WTC11 (cell line): ENCODE data around the gene GOLGA5. TPM values are rescaled to one million over a fixed set of nuclear protein-coding genes. Genes with fewer than 3 reads are reported as not detected.

ENCODE experiments used
- ATAC-seq: fragments of 200-7000 bp; cut with Tn5 transposase; 2 replicates; pipeline ENCODE4 v1.10.0; 2021; ENCODE audit warnings: mild to moderate bottlenecking, moderate library complexity
- CTCF ChIA-PET: fragments of 300-600 bp; sonication (Branson Sonifier 250); formaldehyde crosslinking; loops from one replicate; lab custom pipeline; 2021; ENCODE audit warnings: antibody characterized with exemption; lab: Charles Lee
- POLR2A ChIA-PET: fragments of 350-600 bp; sonication (Branson Sonifier 250); formaldehyde crosslinking; loops from one replicate; lab custom pipeline; 2021; ENCODE audit warnings: antibody characterized with exemption; lab: Charles Lee
- DNase-seq: peaks from one replicate; pipeline ENCODE4 v3.0.0; 2021; ENCODE audit warnings: low spot score
- H3K27ac Mint-ChIP-seq: 2 replicates; pipeline ENCODE4 v1.8.0; 2021; ENCODE audit warnings: mixed read lengths
- H3K27me3 Mint-ChIP-seq: 2 replicates; pipeline ENCODE4 v1.8.0; 2021; ENCODE audit warnings: low read depth, mild to moderate bottlenecking, moderate library complexity, mixed read lengths
- H3K36me3 Mint-ChIP-seq: 2 replicates; pipeline ENCODE4 v1.8.0; 2021; ENCODE audit warnings: mixed read lengths
- H3K4me1 Mint-ChIP-seq: 2 replicates; pipeline ENCODE4 v1.8.0; 2022; ENCODE audit warnings: mixed read lengths
- H3K4me3 Mint-ChIP-seq: 2 replicates; pipeline ENCODE4 v1.8.0; 2021; ENCODE audit warnings: mild to moderate bottlenecking, moderate library complexity, mixed read lengths
- H3K9me3 Mint-ChIP-seq: 2 replicates; pipeline ENCODE4 v1.8.0; 2021; ENCODE audit warnings: mixed read lengths
- AFF4 ChIP-seq: sonication (generic); formaldehyde crosslinking; IDR thresholded peaks from 2 replicates; pipeline ENCODE4 v1.8.1; 2023; ENCODE audit warnings: mild to moderate bottlenecking, missing genetic modification reagents, borderline replicate concordance
- ATF3 ChIP-seq: sonication (generic); formaldehyde crosslinking; conservative IDR thresholded peaks from 2 replicates; pipeline ENCODE4 v1.8.1; 2022; ENCODE audit warnings: mild to moderate bottlenecking, missing genetic modification reagents
- ESRRA ChIP-seq: sonication (generic); formaldehyde crosslinking; IDR thresholded peaks from 2 replicates; pipeline ENCODE4 v1.8.1; 2022; ENCODE audit warnings: mild to moderate bottlenecking, missing genetic modification reagents, borderline replicate concordance
- ETV6 ChIP-seq: sonication (generic); formaldehyde crosslinking; IDR thresholded peaks from 2 replicates; pipeline ENCODE4 v1.8.1; 2022; ENCODE audit warnings: mild to moderate bottlenecking, missing genetic modification reagents
- FOXK1 ChIP-seq: sonication (generic); formaldehyde crosslinking; IDR thresholded peaks from 2 replicates; pipeline ENCODE4 v1.8.0; 2022; ENCODE audit warnings: mild to moderate bottlenecking, moderate library complexity, missing genetic modification reagents
- GABPB1 ChIP-seq: sonication (generic); formaldehyde crosslinking; IDR thresholded peaks from 2 replicates; pipeline ENCODE4 v1.8.1; 2023; ENCODE audit warnings: mild to moderate bottlenecking, missing genetic modification reagents
- IRF1 ChIP-seq: sonication (generic); formaldehyde crosslinking; IDR thresholded peaks from 2 replicates; pipeline ENCODE4 v1.8.0; 2023; ENCODE audit warnings: missing genetic modification reagents
- MYBL2 ChIP-seq: sonication (generic); formaldehyde crosslinking; IDR thresholded peaks from 2 replicates; pipeline ENCODE4 v1.8.1; 2023; ENCODE audit warnings: mild to moderate bottlenecking, moderate library complexity, missing genetic modification reagents
- NFYB ChIP-seq: sonication (generic); formaldehyde crosslinking; conservative IDR thresholded peaks from 2 replicates; pipeline ENCODE4 v1.8.0; 2022; ENCODE audit warnings: low read depth, missing genetic modification reagents
- NR2C2 ChIP-seq: sonication (generic); formaldehyde crosslinking; IDR thresholded peaks from 2 replicates; pipeline ENCODE4 v1.8.0; 2022; ENCODE audit warnings: mild to moderate bottlenecking, missing genetic modification reagents
- SMAD3 ChIP-seq: sonication (generic); formaldehyde crosslinking; IDR thresholded peaks from 2 replicates; pipeline ENCODE4 v1.8.0; 2022; ENCODE audit warnings: missing genetic modification reagents, mild to moderate bottlenecking, borderline replicate concordance
- SOX15 ChIP-seq: fragments of 250-450 bp; sonication (Bioruptor Pico); IDR thresholded peaks from 2 replicates; pipeline ENCODE4 v1.9.0; 2021; ENCODE audit warnings: mild to moderate bottlenecking
- ZBTB43 ChIP-seq: sonication (generic); formaldehyde crosslinking; IDR thresholded peaks from 2 replicates; pipeline ENCODE4 v1.8.1; 2023; ENCODE audit warnings: mild to moderate bottlenecking, missing genetic modification reagents
- ZNF121 ChIP-seq: sonication (generic); formaldehyde crosslinking; IDR thresholded peaks from 2 replicates; pipeline ENCODE4 v1.8.0; 2023; ENCODE audit warnings: missing genetic modification reagents
- ZNF138 ChIP-seq: sonication (generic); formaldehyde crosslinking; conservative IDR thresholded peaks from 2 replicates; pipeline ENCODE4 v1.8.1; 2022; ENCODE audit warnings: mild to moderate bottlenecking, moderate library complexity, missing genetic modification reagents
- ZNF219 ChIP-seq: sonication (generic); formaldehyde crosslinking; IDR thresholded peaks from 2 replicates; pipeline ENCODE4 v1.8.0; 2023; ENCODE audit warnings: missing genetic modification reagents, mild to moderate bottlenecking, borderline replicate concordance
- ZNF263 ChIP-seq: sonication (generic); formaldehyde crosslinking; IDR thresholded peaks from 2 replicates; pipeline ENCODE4 v1.8.1; 2022; ENCODE audit warnings: low read depth, mild to moderate bottlenecking, moderate library complexity, missing genetic modification reagents
- ZNF281 ChIP-seq: sonication (generic); formaldehyde crosslinking; IDR thresholded peaks from 2 replicates; pipeline ENCODE4 v1.8.0; 2023; ENCODE audit warnings: mild to moderate bottlenecking, missing genetic modification reagents
- total RNA-seq: library from RNA; stranded (reverse); gene quantifications from 3 replicates; pipeline ENCODE4 v1.2.3, GENCODE V29; 2021
- TF ChIP-seq, protein P1 (sequence below): fragments of 250-450 bp; sonication (Bioruptor Pico); IDR thresholded peaks from 2 replicates; pipeline ENCODE4 v2.1.2; 2022; ENCODE audit warnings: mild to moderate bottlenecking, moderate library complexity

GOLGA5 gene
- total RNA-seq, 1 experiment from 2014 or later: 27.0 TPM

DNA sequence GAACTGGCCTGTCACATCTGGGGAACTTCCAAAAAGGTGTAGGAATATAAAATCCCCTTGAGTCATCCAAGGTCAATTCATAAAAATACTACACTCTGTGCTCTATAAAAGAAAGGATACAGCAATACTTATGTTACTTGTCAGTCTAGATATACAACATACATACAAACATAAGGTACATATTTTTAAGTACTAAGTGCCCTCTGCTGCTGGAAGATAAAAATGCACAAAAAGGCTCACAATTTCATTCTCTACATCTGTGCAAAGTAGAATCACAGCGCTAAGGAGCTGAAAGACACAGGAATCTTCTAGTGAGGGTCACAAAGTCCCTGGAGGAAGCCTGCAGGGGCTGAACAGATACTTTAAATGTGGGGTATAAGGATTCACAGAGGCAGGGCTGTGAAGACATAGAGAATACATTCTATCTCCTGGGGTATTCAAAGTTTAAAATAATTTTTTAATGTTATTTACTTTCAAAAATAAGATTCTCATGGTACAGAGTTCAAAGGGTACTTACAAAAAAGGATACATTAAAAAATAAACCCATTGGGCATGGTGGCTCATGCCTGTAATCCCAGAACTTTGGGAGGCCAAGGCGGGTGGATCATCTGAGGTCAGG is 10.2 kb upstream of the GOLGA5 start:
- H3K4me3 Mint-ChIP-seq: no peak overlapping the region

DNA sequence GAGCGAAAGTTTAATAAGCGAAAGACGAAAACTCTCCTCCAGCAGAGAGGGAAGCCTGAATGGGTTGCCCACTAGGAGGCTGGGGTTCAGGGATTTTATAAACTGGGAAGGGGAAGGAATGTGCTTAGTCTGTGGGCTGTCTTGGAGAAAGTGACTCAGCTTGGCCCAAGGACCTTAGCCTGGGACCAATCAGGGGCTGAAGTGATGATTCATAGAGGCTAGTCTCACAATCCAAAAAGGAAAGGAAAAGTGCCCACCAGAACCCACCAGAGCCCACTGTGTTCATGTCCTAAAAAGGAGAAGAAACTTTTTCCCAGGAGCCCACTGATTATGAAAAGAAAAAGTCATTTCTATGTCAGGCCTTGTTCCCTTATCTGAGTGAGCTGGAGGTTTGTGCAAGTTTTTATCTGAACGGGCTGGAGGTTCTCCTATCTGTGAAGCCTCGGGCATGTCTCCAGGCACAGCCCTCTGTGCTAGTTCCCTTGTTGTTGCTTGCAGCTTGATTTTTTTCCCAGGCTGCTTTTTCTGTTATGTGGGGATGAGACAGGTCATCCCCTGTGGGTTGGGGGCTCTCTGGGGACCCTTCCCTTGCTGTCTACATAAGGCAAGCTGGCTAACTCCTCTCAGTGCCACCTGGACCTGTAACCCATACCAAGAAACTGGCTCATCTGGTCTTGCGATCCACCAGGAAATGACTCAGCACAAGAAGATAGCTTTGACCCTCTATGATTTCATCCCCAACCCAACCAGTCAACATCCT is 8.3 kb upstream of the GOLGA5 start:
- Mint-ChIP-seq H3K36me3 (peaks cover 21% of the 10 kb centered on the region), H3K27ac (no peak overlapping the region), H3K9me3 (peaks cover 35% of the 10 kb centered on the region), H3K4me3 (no peak overlapping the region), H3K4me1 (peaks cover 9% of the 10 kb centered on the region), H3K27me3 (peaks cover 18% of the 10 kb centered on the region)
- POLR2A ChIA-PET: no interaction called here
- CTCF ChIA-PET: interaction anchor here (1.0 kb wide), 2 partner anchors 44 to 71 kb away, joined by 3 to 5 read pairs; no protein-coding TSS in a partner anchor
- ATAC-seq: peak; percentile 52
- DNase-seq: no peak
- TF ChIP-seq ATF3: no peak
- TF ChIP-seq GABPB1 (CRISPR knock-in tag): no peak
- TF ChIP-seq, protein P1, sequence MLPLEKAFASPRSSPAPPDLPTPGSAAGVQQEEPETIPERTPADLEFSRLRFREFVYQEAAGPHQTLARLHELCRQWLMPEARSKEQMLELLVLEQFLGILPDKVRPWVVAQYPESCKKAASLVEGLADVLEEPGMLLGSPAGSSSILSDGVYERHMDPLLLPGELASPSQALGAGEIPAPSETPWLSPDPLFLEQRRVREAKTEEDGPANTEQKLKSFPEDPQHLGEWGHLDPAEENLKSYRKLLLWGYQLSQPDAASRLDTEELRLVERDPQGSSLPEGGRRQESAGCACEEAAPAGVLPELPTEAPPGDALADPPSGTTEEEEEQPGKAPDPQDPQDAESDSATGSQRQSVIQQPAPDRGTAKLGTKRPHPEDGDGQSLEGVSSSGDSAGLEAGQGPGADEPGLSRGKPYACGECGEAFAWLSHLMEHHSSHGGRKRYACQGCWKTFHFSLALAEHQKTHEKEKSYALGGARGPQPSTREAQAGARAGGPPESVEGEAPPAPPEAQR (CRISPR knock-in tag): no peak
- TF ChIP-seq ZNF281 (CRISPR knock-in tag): no peak
- TF ChIP-seq ZNF219: no peak
- no peak for TF ChIP-seq ZNF138
- TF ChIP-seq MYBL2 (CRISPR knock-in tag): no peak

More for the DNA sequence above, 10.2 kb upstream of the GOLGA5 start:
- POLR2A ChIA-PET: no interaction called here
- no peak for DNase-seq
- H3K36me3 Mint-ChIP-seq: peaks cover 6% of the 10 kb centered on the region; the same call in 1 of the 2 replicates
- peaks cover 10% of the 10 kb centered on the region for H3K4me1 Mint-ChIP-seq
- H3K9me3 Mint-ChIP-seq: peaks cover 24% of the 10 kb centered on the region
- CTCF ChIA-PET: interaction anchor here (0.5 to 3.2 kb wide), 12 partner anchors 38 to 171 kb away, joined by 3 to 21 read pairs (median 3); no protein-coding TSS in a partner anchor
- no peak overlapping the region for H3K27ac Mint-ChIP-seq
- TF ChIP-seq FOXK1 (CRISPR knock-in tag) (no peak), ESRRA (CRISPR knock-in tag) (no peak), ZNF263 (no peak), SMAD3 (CRISPR knock-in tag) (no peak), ETV6 (CRISPR knock-in tag) (no peak), MYBL2 (CRISPR knock-in tag) (no peak), ZBTB43 (CRISPR knock-in tag) (no peak), ZNF121 (no peak), SOX15 (CRISPR knock-in tag) (no peak), IRF1 (no peak), NFYB (no peak), AFF4 (CRISPR knock-in tag) (no peak), ATF3 (no peak), NR2C2 (no peak)
- H3K27me3 Mint-ChIP-seq: peaks cover 4% of the 10 kb centered on the region
- peak; percentile 63 for ATAC-seq
